Right ventricle myocardium superior (tissue), 1 donor: Measurements from ENCODE around the gene MED13L. TPM values are rescaled to one million over a fixed set of nuclear protein-coding genes. Genes with fewer than 3 reads are reported as not detected.
A peak's percentile ranks its signal among the peaks of the same experiment; 100 is the strongest.

Experiments
- ATAC-seq: fragments of 200-7000 bp; cut with Tn5 transposase; one replicate; pipeline ENCODE4 v1.9.1; 2020; ENCODE audit warnings: mild to moderate bottlenecking; ENCODE audit not compliant: poor library complexity
- DNase-seq: peaks from one replicate; pipeline ENCODE4 v3.0.0-alpha.2; 2020
- intact Hi-C: fragments of 100-400 bp; cut with DNase I; formaldehyde crosslinking; loops from one replicate; pipeline ENCODE4 v1.11.2; 2022
- total RNA-seq: library from RNA; stranded (reverse); fragmentation: NEBNext Ultra II Directional; extraction: Animal tissue kit (Norgen Biotek cat#: 25700); gene quantifications from one replicate; pipeline ENCODE4 v1.2.1, GENCODE V29; 2021
- donor health status: DM: no; HTN: yes; CAD: no; lungs with severe emphysema.

The MED13L gene
- total RNA-seq, 1 donor from 2014 or later = 57.7 TPM

DNA sequence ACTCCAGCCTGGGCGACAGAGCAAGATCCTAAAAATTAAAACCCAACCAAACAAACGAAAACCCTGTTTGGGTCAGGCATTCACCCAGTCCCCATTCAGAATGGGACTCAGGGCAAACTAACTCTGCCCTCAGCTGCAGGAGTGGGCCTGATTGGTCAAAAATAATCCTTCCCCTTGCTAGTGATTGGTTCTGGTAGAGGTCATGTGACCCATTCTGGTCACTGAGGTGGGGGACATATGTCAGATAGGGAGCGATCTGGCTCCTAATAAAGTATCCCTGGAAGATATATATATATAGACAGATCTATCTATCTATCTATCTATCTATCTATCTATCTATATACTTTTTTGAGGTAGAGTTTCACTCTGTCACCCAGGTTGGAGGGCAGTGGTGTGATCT lies 29.5 kb upstream of the MED13L start:
- no peak for ATAC-seq
- no peak for DNase-seq
- intact Hi-C loops = no loop called here

DNA sequence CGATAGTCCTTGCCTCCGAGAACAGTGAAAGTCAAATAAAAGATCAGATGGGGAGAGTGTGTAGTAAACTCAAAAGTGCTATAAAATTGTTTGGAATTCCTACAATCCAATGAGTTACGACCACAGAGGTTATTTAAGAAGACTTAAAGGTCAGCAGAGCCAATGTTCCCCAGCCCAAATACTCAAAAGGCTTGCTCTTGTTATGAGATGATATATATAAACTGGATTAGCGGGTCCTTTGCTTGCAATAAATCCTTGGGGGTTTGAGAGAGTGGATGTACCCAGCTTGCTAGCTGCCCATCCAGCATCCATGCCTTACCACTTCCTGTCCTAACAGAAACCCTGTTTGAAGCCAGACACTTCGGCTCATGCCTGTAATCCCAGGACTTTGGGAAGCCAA lies 29.0 kb upstream of the MED13L start:
- ATAC-seq (no peak), DNase-seq (no peak)
- intact Hi-C loops = no loop called here

DNA sequence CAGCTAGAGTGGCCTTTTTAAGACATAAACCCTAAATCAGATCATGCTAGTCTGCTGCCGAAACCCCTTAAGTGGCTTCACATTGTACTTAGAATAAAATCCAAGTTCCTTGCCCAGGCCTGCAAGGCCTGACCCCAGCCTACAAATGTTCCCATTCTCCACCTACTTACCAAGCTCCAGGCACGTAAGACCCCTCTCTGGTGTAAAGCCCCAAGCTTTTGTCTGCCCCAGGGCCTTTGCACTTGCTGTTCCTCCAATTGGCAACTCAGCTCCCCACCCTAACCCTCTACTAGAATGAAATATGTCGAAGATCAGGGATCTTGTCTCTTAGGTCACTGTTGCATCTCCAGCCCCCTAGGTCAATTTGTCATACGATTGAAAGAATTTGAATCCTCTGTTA lies 27.1 kb upstream of the MED13L start:
- intact Hi-C loops = no loop called here
- DNase-seq (no peak), ATAC-seq (no peak)

DNA sequence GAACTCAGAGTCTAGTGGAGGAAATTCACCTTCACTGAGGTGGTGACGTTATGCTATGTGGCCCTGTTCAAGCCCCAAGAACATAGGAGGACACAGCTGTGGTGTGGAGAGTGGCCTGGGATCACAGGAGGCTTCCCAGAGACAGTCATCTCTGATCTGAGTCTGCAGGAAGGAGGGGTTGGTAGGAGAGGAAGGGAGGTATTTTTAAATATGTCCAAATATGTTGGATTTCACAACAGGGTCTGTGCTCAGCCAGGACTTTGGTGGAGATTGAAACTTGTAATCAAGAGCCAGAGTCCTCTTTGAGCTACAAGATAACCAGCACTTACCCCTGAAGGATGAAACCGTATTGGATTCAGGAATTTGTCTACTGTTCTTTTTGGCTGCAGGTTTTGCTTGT lies 26.4 kb upstream of the MED13L start:
- intact Hi-C loops = no loop called here

DNA sequence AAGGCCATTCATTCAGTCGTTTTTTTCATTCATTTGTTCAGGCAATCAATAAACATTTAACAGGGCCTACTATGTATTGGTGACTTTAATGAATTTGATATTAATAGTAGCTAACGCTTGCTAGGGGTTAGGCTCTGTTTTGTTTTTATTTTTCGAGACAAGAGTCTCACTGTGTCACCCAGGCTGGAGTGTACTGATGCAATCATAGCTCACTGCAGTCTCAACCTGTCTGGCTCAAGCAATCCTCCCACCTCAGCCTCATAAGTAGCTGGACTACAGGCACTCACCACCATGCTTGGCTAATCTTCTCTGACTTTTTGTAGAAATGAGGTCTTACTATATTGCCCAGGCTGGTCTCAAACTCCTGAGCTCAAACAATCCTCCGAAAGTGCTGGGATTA lies 25.6 kb upstream of the MED13L start:
- ATAC-seq = no peak
- intact Hi-C loops = no loop called here
- no peak for DNase-seq

More for the DNA sequence above, 26.4 kb upstream of the MED13L start:
- DNase-seq (no peak), ATAC-seq (peak; percentile 73)

DNA sequence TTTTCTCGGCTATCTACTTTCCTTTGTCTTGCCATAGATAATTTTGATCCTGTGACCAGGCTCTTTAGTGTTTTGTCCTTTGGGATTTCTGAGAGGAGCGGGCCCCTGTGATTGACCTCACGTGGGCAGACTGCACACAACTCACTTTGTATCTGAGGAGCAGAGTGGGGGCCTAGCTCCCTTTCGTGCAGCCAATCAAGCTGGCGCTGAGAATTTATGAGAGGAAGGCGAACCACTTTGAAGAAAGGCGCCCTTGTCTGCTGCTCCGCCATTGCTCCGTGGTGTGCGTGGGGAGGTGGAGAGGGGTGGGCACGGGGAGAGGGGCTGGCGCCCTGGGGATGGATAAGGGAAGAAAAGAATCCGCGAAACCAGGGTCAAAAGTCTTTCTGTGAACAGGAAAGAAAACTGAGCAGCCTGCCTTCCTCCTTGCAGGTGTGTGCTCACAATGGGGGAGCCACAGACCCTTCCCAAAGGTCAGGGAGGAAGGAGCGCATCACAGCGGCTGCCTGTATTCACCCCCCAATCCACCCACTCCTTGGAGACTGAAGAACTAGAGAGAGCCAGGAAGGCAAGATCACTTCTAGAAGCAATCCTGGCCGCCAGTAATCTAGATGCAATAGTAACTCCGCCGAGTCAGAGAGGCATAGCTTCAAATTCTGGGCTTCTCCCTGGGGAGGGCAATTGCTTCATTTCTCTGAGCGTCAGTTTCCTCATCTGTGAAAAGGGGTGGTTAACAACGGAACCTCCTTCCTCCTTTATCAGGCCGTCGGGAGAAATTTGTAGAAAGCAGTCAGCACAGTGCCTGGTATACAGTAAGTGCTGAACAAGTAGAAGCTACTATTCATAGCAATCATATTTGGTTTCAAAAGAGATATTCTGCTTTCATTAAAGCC lies 24.9 kb upstream of the MED13L start:
- intact Hi-C loops = no loop called here
- ATAC-seq (peak; percentile 34), DNase-seq (no peak)

DNA sequence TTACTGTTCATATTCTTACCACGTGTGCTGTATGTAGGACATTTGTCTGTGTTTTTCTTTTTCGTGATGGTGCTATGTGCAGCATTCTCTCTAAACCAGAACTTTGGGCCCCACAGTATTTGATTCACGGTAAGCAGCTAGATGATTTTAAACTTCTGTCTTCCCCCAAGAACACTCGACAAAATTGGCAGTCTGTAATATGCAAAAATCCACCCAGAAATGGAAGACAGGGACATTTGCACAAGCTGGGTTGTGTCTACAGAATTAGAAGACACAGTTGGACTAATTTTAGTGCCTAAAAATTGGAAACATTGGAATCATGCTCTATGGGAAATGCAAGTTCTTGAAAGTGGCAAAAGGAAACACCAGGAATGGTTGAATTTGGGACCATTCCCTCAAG lies 24.1 kb upstream of the MED13L start:
- DNase-seq (no peak), ATAC-seq (no peak)
- intact Hi-C loops = no loop called here

DNA sequence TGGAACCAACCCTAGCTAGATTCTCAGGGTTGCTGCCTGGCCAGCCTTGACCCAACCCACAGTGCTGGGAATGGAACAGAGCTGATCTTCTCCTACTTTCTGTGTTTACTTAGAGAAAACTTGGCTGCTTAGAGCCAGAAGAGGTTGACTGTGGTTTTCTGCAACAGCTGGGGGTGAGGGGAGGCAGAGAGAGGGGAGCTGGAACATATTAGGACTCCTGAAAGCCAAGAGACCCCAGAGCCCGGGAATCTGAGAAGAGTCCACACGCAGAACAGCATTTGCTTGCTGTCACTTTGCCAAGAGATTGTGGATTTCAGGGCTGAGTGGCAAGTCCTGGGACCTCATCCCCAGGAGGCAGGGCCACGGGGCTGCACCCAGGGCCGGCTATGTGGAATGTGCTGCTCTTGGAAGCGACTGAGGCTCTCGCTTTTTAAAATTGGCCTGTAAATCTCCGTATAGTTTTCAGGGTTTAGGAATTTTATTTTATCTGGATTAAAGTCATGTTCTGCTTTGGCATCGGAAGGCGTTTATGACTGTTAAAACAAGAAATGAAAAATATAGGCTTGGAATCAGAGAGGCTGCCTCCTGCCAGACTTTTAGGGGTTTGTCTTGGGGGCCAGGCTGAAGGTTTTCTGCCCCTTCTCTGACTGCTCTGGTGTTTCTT lies 22.3 kb upstream of the MED13L start:
- intact Hi-C loops = no loop called here
- peak; percentile 47 for ATAC-seq
- DNase-seq = no peak

DNA sequence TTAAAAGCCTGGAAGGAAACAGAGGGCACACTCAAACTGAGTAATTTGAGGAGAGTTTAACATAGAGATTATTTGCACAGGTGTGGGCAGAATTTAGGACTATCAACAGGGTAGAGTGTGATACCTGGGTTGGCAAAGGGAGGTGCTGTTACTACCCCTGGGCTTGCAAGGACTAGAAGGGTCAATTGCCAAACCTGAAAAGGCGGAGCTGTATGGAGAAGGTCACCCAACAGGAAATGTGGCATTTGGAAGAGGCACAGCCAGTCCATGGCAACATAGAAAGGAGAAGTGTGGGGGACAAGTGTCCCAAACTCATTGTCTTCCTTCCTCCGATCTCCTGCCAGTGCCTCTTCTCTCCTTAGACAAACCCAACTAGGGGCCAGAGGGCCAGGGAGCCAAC lies 21.6 kb upstream of the MED13L start:
- intact Hi-C loops = no loop called here
- DNase-seq = no peak
- no peak for ATAC-seq

DNA sequence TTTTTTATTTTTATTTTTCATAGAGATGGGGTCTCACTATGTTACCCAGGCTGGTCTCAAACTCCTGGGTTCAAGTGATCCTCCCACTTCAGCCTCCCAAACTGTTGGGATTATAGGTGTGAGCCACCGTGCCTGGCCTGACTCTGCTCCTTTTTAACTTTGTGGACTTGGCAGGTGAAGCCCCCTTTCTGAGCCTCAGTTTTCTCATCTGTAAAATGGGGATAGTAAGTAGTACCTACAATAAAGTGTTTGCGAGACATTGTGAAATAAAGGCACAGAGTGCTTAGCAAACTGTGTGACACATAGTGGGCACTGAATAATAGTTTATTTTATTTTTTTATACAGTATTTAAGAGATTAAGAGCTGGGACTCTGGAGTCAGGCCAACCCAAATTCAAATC lies 21.1 kb upstream of the MED13L start:
- DNase-seq (no peak), ATAC-seq (no peak)
- intact Hi-C loops = no loop called here

DNA sequence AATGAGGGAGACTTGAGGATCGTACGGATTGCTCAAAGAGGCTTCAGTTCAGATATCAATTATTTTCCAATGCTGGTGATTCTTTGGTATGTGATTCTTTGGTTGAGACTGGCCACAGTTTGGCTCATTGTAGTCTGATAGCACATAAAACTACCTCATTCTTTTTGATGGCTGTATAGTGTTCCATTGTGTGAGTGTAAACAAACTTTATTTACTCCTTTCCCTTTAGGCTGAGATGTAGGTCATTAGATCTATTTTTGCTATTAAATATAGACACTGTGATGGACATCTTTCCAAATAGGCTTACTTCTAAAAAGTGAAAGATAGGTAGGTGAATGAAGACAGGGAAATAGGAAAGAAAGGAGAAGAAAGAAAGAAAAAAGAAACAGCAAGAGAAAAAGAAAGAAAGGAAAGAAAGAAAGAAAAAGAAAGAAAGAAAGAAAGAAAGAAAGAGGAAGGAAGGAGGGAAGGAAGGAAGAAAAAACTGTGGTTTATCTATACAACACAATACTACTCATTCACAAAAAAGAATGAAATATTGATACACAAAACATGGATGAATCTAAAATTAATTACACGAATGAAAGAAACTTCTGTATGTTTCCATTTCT lies 19.8 kb upstream of the MED13L start:
- DNase-seq (no peak), ATAC-seq (no peak)
- intact Hi-C loops = no loop called here

DNA sequence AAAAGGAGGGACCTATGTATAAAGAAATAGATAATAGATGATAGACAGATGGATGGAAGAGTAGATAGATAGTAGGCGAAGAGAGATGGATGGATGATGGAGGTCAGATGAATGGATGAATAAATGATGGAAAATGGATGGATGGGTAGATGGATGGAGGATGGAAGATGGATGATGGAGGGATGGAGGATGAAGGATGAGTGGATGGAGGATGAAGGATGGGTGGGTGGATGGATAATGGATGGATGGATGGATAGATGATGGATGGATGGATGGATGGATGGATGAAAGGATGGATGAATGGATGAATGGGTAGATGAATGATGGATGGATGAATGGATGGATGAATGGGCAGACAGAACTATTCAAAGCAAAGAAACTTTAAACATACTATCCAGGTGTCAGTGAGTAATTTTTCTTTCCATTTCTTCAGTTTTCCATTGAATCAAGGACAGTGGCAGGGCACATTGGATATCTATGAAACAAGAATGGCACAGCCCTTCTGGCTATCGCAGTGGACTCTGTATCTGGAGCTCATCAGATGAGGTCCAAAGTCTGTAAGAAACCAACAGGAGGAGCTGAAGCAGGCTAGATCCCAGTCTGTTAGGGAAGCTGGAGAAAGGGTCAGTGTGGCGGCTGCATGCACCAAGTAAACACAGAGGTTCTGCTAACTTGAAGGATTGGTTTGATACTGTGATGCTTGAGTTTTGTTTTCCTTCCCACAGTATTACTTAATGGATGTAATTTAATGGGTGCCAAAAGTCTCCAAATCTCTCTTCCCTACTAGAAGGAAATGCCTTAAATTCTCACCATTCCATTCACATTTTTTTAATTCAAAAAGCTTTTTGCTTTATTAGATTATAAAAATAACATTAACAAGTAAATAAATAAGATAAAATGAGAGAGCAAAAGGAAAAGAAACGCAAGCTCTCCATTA lies 18.1 kb upstream of the MED13L start:
- intact Hi-C loops = no loop called here
- ATAC-seq = no peak
- no peak for DNase-seq

DNA sequence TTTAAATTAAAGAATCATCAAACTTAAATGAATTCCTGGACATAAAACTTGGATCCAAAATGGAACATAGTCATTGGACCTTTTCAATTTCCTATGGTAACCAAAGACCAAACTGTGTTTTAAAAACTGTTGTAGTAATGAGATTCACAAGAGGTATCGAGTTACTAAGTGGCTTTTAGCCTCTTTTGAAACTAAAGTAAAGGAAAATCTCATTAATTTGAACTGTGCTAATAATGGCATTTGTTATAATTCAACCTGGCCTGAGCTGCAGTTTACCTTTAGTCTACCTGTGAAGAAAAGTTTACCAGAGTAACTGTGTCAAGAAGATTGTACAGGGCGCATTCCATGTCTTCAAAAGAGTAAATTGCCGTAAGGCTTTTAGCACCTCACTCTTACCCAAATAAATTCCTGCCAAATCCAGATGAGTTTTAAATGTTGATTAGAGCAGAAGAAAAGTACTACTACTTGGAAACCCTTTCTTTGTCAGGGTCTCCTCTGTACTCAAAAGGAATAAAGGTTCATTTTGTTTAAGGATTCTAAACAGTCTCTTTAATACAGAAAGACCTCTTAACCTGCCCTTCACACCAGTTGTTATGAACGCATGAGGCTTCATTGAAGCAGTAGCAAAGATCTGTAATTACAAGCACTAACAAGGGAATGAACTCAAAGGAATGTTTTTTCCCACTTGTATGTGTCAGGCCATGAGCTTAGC lies 17.1 kb upstream of the MED13L start:
- no peak for DNase-seq
- intact Hi-C loops = no loop called here
- no peak for ATAC-seq

DNA sequence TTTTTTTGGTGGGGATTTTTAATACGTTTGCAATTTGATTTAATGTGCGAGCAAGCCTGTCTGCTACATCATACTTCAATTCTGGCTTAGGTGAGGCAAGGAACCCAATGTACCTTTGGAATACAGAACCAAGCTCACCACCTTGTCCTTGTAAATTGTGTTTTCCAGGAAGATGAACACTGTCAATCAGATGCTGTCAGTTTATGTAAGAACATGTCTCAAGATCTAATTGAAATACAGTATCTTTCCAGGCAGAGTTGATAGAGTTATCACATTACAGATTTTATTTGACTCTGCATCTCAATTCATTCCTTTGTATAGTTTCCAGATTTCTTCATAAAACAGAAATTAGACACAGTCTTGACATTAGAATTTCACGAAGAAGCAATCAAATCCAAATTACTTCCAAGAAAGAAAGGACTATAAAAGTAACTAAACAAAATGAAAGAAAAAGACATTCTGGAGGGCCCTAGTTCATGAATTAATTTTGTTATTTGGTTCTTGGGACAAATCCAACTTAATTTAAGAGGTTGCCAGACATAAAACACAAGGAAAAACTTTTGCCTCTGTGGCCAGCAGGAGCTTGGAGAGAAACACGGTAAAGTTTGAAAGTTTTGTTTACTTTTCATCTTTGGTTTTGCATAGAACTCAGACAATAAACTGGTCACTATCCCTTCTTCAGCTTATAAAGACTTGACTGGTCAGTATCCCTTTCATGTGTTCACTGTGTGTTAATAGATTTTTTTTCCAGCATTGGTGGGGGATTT lies 16.4 kb upstream of the MED13L start:
- DNase-seq = no peak
- no peak for ATAC-seq
- intact Hi-C loops = no loop called here

DNA sequence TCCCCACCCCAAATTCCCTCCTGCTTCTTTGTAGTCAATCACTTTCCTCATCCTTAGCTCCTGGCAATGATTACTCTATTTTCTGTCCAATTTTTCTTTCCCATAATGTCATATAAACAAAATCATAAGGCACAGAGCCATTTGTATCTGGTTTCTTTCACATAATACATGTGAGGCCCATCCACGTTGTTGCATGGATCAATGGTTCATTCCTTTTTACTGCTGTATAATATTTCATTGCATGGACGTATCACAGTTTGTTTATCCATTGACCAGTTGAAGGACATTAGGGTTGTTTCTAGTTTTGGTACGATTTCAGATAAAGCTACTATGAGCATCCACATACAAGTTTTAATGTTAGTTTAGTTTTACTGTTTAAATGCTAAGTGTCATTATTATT lies 13.7 kb upstream of the MED13L start:
- no peak for DNase-seq
- intact Hi-C loops = no loop called here
- ATAC-seq = no peak

DNA sequence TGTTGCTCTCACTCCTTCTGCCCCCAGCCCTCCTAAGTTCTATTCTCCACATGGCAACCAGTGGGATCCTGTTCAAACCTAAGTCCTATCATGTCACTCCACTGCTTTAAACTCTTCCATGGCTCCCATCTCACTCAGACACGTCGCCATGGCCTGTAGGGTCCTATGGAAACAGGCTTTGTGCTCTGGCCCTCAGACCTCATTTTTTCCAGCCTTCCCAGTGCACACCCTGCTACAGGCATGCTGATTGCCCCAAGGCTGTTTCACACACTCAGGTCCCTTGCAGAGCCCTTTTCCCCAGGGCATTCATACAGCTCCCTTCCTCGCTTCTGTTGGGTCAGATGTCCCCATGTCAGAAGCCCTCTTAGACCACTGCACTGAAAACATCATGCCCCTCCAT lies 11.2 kb upstream of the MED13L start:
- no peak for DNase-seq
- ATAC-seq = no peak
- intact Hi-C loops = loop anchor here (10.0 kb wide), 1 partner anchor 146 kb away; no protein-coding TSS in a partner anchor

DNA sequence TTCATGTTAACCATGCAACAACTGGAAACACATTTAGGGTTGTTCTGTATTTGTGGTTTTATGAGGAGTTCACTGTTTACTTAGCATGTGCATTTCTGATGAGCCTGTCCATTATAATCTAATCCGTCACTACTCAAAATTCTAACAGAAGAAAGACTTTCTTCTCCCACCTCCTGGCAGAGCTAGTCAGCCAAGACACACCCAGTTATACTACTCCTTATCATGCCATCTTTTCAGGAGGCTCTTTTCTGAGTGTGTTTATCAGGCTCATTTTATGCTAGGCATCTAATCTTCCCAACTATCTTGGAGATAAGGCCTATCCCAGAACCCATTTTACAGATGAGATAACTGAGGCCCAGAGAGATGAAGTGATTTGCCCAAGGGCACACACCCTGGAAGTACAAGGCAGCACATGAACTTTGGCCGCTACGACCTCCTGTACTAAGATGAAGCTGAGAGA lies 10.4 kb upstream of the MED13L start:
- intact Hi-C loops = loop anchor here (10.0 kb wide), 1 partner anchor 147 kb away; no protein-coding TSS in a partner anchor
- DNase-seq = no peak
- no peak for ATAC-seq
